HuH-7 (cell line): ENCODE data around the gene DRC3.

Experiments
- DNase-seq: peaks from one replicate; pipeline ENCODE4 v3.0.0; 2011; ENCODE audit warnings: low spot score

The DRC3 gene

DNA sequence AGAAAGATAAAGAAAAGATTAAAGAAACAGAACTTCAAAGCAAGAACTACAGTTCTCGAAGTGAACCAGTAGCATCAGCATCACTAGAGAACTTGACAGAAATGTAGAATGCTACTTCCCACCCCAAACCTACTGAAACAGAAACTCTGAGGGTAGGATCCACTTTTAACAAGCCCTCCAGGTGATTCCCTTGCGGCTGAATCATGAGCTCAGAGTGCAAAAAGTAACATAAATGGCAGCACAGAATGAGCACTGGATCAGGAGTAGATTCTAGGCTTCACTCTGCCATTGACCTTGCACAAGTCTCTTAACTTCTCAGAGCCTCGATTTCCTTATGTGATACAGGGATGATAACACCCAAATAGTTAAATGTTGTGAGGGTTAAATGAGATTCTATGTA lies 6.3 kb upstream of the DRC3 start:
- no peak for DNase-seq

GRCh38 chr17:17970699-17971430 lies 1.8 kb upstream of the DRC3 start:
- DNase-seq = no peak

- no peak for DNase-seq
Measured at GRCh38 chr17:17971431-17972125, 1.1 kb upstream of the DRC3 start.

- DNase-seq = no peak
Measured at GRCh38 chr17:17972952-17973254, 241 bp downstream of the DRC3 start.

DNA sequence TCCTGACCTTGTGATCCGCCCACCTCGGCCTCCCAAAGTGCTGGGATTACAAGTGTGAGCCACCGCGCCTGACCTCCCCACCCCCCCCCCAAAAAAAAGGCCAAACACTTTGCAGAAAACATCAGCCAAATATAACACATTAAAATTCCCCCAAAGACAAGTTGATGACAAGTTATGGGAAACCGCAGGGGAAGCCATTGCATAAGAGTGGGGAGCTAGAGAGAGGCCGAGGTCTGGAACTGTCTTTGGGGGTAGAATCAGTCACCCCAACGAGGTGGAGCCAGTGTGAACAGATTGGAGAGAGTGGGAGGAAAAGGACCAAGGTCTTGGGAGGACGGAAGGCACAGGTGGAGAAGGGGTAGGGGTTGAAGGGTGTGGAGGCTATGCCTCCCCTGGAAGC lies 2.8 kb downstream of the DRC3 start:
- no peak for DNase-seq

DNA sequence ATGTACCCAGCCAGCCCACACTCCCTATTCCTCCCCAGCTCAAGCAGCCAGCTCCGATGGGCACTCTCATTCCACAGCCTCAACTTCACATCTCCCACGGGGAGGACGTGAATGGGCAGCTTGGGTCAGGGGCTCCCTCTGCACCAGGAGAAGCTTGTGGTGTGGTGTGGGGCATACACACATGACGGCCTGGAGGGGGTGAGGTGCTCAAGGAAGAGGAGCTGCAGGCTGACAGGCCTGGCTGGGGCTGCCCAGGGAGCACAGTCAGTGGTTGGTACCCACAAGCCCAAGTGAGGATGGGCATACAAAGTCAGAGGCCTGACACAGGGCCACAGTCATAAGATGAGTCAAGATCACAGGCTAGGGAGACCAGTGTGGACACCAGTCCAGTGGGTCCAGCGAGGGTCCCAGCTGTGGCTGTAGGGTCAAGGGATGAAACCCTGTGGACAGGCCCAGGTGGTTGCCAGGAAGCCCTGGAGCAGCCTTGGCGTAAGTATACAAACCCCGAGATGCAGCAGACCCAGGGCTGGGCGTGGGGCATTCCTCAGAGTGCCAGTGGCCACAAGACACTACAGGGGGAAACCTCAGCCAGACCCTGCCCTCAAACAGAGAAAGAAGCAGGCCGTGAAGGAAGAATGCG lies 4.4 kb downstream of the DRC3 start:
- no peak for DNase-seq

DNA sequence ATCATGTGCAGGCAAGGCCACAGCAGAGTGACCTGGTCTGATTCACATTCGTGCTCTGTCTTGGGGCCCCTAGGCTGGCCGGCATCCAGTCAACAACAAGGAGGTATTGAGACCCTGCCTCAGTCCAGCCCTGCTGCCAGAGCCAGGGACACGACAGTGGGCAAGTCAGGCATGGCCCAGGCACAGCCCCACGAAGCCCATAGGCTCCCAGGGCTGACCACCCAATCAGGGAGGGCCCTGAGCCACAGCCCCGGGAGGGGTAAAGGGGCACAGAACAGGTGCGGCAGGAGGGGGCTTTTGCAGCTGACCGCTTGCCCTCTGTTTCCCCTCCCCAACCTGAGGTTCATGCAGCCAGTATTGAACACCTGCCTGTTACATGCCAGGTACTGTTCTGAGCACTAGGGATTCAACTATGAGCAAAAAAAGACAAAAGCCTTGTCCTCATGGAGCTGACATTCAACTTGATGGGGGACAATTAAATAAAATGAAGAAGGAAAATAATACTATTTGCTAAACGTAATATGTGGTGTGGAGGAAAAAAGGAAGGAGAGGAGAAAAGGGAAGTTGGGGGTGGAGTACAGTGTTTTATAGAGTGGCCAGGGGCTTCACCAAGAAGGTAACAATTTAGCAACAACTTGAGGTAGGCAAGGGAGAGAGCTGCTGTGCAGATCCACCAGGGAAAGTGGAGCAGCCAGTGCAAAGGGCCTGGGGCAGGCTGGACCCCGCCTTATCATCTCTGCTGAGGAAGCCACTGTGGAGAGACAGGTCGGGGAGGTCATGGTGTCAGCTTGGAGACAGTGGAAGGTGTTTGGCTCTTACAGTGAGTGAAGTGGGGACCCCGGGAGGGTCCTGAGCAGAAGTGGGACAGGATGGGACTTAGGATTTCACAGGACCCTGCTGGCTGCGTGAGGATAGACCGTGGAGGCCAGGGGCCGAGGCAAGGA lies 6.1 kb downstream of the DRC3 start:
- no peak for DNase-seq

DNA sequence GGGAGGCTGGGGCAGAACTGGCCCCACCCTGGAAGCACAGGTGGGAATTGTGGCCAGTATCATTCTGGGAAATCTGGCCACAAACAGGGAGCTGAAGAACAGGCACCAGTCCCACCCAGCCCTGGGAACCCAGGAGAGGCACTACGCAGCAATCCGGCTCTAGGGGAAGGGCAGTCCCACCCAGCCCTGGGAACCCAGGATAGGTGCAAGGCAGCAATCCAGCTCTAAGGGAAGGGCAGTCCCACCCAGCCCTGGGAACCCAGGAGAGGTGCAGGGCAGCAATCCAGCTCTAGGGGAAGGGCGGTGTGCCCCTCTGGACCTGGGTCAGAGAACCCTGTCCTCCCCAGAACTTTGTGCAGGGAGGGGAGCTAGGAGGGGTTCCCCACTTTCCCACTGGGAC lies 7.1 kb downstream of the DRC3 start:
- DNase-seq = no peak

- no peak for DNase-seq
Measured at GRCh38 chr17:17981330-17981729, 8.7 kb downstream of the DRC3 start.

GRCh38 chr17:17982801-17983200 lies 10.1 kb downstream of the DRC3 start:
- no peak for DNase-seq

- DNase-seq = no peak
Measured at GRCh38 chr17:17983376-17983775, 10.7 kb downstream of the DRC3 start.

GRCh38 chr17:17983776-17984175 lies 11.1 kb downstream of the DRC3 start:
- DNase-seq = no peak

DNA sequence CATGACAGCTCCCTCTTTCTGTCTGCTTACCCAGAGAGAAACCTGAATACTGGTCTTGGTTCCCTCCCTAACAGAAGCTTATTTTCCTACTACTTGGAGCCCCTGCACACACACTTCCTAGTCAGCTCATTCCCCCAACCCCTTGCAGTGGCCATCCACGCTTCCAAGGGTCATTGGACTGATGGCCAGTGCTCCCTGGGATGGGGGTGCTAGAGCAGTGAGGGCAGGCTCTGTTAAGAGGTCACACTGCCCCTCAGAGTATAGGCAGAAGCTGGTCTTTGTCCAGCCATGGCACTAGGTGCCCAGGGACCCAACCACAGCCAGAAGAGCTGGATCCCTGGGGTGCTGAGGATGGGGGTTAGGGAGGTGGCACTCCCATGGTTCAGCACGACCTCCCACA lies 12.5 kb downstream of the DRC3 start:
- DNase-seq = no peak

GRCh38 chr17:17985555-17985954 lies 12.9 kb downstream of the DRC3 start:
- DNase-seq = no peak

GRCh38 chr17:17987187-17987896 lies 14.7 kb downstream of the DRC3 start:
- DNase-seq = no peak

DNA sequence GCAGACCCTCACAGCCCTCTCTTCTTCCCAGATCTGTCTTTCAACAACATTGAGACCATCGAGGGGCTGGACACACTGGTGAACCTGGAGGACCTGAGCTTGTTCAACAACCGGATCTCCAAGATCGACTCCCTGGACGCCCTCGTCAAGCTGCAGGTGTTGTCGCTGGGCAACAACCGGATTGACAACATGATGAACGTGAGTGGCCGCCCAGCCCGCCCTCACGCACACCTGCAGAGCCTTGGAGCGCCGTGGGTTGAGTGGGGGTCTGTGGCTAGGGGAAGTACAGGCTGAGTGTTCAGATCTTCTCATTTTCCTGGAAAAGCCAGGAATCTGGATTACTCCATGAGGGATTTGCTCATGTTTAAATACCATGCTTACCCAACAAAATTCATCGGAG lies 15.2 kb downstream of the DRC3 start:
- DNase-seq = no peak

GRCh38 chr17:17988427-17988945 lies 15.8 kb downstream of the DRC3 start:
- no peak for DNase-seq

DNA sequence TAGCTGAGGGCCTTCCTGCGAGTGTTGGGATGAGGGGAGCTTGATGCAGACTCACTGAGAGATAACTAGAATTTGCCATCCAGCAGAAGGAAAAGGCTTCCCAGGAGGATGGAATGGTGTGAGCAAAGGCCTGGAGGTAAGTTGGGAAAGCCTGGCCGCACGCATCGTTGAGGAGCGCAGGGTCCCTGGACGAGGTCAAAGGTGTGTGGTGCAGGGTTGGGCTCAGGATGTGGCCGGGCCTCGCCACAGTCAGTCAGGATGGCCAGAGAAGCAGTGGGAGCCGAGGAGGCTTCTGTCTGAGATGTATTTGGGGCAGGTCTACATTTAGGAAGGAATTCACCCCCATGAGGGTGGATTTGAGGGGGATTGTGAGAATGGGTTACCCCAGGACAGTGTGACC lies 16.4 kb downstream of the DRC3 start:
- no peak for DNase-seq

DNA sequence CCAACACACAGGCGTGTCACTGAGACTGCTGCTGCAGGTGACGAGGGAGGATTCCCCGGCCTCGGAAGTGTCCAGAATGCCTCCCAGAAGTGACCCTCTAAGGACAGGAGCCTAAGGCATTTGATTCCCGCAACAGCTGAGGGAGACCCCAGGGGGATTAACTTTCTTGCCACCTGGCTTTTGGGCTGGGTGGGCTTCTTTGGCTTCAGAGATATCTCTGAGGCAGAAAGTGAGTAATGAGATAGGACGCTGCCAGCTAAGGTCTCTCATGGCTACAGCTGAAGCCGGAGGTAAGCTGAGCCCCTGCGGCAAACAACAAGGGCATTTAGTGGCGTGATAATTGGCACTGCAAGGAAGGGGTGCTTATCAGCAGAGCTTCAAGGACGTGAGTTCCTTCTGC lies 17.0 kb downstream of the DRC3 start:
- no peak for DNase-seq

- no peak for DNase-seq
Measured at GRCh38 chr17:17990282-17990681, 17.6 kb downstream of the DRC3 start.

- DNase-seq = no peak
Measured at GRCh38 chr17:17993366-17993765, 20.7 kb downstream of the DRC3 start.

DNA sequence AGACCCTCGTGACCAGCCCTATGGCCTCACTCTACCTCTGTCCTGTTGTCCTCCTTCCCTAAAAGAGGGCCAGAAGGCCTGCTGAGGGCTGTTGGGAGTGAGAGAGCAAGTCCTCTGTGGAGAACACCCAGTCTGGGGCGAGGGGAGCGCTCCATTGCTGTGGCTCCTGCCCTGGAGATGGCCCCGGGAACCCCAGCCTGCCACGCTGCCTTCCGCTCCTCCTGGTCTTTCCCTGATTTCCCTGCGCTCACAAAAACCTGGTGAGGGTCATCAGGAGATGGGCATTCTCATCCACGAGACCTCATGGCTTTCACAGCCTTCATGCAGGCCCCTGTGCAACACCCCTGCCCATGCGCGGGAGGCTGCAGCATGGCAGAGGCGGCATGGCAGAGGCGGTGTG lies 21.2 kb downstream of the DRC3 start:
- DNase-seq = no peak
